GM06990 (cell line): ENCODE measurements around the gene ZNF787.

Experiments
- DNase-seq: peaks from one replicate; pipeline ENCODE4 v3.0.0-alpha.2; 2011; ENCODE audit not compliant: insufficient read length; ENCODE audit errors: extremely low read depth
- H3K27me3 ChIP-seq: replicated peaks from 2 replicates; pipeline ENCODE4 v1.6.0; 2011; ENCODE audit warnings: low read length; ENCODE audit not compliant: control insufficient read depth, insufficient read depth
- H3K36me3 ChIP-seq: 2 replicates; pipeline ENCODE4 v1.5.1; 2011; ENCODE audit warnings: low read length; ENCODE audit not compliant: control insufficient read depth, insufficient read depth
- H3K4me3 ChIP-seq: replicated peaks from 2 replicates; pipeline ENCODE4 v1.5.1; 2011; ENCODE audit warnings: low read depth, mild to moderate bottlenecking, control low read depth, low read length
- TF ChIP-seq, protein P1 (sequence below): IDR thresholded peaks from 2 replicates; pipeline ENCODE4 v1.5.1; 2011; ENCODE audit warnings: low read length, control low read depth, mild to moderate bottlenecking, inconsistent platforms; ENCODE audit not compliant: insufficient read depth, poor library complexity, severe bottlenecking

The ZNF787 gene

DNA sequence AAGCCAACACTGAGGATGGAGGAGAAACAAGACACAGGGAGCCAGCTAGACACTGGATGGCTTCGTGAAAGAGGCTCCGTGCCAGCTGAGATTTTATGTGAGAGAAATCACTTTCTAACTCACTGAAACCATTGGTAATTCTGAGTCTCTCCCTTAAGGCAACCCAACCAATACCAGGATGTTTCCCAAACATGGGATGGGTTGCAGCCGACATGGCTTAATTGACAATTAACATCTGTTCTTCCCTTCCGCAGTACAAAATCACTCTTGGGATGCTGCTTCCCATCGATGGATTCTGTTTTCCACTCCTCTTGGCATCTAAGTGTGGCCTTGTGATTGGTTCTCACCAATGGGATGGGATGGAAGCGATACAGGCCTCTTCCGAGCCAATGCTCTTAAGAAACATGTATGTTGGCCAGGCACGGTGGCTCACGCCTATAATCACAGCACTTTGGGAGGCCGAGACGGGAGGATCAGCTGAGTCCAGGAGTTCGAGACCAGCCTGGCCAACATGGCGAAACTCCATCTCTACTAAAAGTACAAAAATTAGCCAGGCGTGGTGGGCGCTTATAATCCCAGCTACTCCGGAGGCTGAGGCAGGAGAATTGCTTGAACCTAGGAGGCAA, 2.3 kb upstream of the ZNF787 start:
- H3K36me3 ChIP-seq: no peaks in the 10 kb centered on the region; the same call in 1 of the 2 replicates
- H3K4me3 ChIP-seq: no peak overlapping the region
- no peaks in the 10 kb centered on the region for H3K27me3 ChIP-seq
- TF ChIP-seq, protein P1, sequence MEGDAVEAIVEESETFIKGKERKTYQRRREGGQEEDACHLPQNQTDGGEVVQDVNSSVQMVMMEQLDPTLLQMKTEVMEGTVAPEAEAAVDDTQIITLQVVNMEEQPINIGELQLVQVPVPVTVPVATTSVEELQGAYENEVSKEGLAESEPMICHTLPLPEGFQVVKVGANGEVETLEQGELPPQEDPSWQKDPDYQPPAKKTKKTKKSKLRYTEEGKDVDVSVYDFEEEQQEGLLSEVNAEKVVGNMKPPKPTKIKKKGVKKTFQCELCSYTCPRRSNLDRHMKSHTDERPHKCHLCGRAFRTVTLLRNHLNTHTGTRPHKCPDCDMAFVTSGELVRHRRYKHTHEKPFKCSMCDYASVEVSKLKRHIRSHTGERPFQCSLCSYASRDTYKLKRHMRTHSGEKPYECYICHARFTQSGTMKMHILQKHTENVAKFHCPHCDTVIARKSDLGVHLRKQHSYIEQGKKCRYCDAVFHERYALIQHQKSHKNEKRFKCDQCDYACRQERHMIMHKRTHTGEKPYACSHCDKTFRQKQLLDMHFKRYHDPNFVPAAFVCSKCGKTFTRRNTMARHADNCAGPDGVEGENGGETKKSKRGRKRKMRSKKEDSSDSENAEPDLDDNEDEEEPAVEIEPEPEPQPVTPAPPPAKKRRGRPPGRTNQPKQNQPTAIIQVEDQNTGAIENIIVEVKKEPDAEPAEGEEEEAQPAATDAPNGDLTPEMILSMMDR: no peak
- no peak for DNase-seq

DNA sequence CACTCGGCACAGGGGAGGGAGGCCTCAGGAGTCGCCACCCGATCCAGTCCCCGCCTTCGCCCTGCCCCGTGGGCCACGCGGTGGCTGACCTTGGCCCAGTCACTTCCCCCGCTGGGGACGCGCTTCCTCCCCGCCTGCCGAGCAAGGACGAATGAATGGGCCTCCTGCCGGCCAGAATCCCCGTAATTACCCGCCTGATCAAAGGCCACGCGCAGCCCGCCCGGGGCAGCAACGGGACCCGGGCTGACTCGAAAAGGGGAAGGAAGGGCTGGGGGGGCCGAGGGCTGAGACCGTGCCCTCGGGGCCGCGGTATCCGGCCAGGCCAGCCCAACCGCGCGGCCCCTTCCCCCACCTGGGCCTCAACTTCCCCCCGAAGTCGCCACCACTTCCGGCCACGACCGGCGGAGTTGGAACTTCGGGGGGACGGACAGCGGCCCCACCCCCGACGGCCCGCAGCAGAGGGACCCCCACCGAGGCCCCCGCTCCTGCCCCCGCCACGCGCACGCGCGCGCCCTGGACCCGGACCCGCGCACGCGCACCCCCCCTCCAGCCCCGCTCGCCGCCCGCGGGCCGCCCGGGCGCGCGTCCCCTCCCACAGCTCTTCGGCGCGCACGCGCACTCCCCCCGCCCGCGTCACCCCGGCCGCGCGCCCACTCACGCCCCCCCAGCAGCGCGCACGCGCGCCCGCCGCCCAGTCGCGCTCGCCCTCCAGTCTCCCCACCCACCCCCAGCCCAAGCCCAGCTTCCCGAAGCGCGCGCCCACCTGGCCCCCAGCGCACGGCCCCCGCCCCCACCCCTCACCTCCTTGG, 520 bp downstream of the ZNF787 start:
- Histone ChIP-seq H3K36me3 (peaks cover 2% of the 10 kb centered on the region), H3K27me3 (no peaks in the 10 kb centered on the region), H3K4me3 (peak overlapping the region; percentile 93)
- peak; percentile 89 for DNase-seq
- TF ChIP-seq, protein P1: peak; percentile 19

DNA sequence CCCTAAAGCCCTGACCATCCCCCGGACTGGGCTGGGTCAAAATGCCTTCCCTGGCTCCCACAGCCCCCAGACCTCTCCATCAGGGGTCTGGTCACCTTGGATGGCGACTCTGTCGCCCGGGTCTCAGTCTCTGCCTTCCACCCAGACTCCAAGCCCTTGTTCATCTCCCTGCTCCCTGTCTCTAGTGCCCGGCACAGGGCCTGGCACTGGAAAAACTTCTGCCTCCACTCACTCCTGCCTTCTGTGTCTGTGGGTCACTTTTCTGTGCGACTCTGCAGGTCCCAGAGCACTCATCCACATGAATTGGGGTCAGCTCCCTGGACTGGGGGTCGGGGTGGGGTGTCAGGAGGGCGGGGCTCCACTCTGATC, 1.1 kb downstream of the ZNF787 start:
- TF ChIP-seq, protein P1: no peak
- Histone ChIP-seq H3K27me3 (no peaks in the 10 kb centered on the region), H3K4me3 (peak overlapping the region; percentile 93), H3K36me3 (peaks cover 3% of the 10 kb centered on the region)
- no peak for DNase-seq

DNA sequence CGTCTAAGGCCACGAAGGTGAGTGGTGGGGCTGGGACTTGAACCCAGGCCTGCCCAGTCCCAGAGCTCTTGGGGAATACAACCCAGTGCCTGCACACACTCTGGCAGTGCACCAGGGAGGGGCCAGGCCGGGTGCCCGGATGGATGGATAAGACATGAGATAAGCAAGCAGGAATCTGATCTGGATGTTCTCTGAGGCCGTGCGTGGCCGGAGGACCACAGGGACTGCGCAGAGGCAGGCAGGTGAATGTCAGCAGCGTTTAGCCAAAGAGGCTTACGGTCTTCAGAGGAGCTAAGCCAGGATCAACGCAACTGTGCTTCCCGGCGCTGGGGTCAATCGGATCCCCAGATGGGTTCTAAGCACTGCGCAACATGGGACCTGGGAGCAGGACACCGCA, 1.5 kb downstream of the ZNF787 start:
- DNase-seq: no peak
- H3K27me3 ChIP-seq: no peaks in the 10 kb centered on the region
- H3K36me3 ChIP-seq: peaks cover 4% of the 10 kb centered on the region
- TF ChIP-seq, protein P1: no peak
- H3K4me3 ChIP-seq: peak overlapping the region; percentile 93

DNA sequence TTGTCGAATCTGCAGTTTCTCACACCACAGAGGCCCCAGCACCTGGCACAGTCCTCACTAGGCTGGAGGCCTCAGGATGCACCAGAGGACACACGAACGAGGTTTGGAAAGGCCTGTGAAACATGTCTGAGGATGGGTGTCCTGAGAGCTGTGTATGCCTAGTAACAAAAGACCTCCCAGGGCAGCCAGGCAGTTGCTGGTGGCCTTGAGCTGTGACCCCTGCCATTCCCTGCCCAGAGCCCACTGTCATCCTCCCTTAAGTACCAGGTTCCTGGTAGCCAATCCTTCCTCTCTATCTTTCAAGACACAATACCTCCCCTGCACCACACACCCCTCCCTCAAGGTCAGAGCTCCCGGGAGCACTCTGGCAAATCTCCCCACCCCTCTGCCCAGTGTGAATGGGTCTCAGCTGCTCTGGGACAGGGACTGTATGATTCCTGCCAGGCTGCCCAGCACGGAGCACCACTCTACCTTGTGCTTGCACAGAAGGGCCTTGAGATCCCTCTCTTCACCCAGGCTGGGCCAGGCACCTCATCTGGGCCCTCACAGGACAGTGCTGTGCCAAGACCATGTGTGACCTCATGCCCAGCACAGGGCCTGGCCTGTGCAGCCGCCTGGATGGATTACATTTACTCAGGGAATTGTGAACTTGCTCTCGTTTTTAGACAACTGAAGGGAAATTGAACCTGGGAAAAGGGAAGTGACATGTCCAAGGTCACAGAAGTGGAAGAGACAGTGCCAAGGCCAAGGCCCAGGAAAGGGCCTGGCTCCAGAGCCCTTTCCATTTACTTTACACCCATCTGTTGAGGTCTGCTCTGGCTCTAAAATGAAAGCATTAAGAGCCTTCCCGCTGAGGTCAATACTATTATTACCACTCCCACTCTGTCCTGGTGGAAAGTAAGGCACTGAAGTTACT, 2.2 kb downstream of the ZNF787 start:
- no peak for DNase-seq
- TF ChIP-seq, protein P1: no peak
- peaks cover 4% of the 10 kb centered on the region for H3K36me3 ChIP-seq
- H3K27me3 ChIP-seq: no peaks in the 10 kb centered on the region
- peak overlapping the region; percentile 93 for H3K4me3 ChIP-seq
